Liver (tissue), 9 donors: ENCODE measurements around the gene KCTD5. TPM values are rescaled to one million over a fixed set of nuclear protein-coding genes. Genes with fewer than 3 reads are reported as not detected.

ENCODE experiments used
- DNase-seq: peaks from one replicate; pipeline ENCODE4 v3.0.0-alpha.2; 2017; ENCODE audit warnings: low spot score
- H3K27ac ChIP-seq, 2 donors: one replicate each; pipeline ENCODE4 v1.7.0; 2013; ENCODE audit warnings: inconsistent platforms in 2 of 2, low read length in 2 of 2, control low read depth in 1 of 2, low read depth in 1 of 2, mild to moderate bottlenecking in 1 of 2
- H3K27me3 ChIP-seq, 4 donors: one replicate each; pipeline versions ENCODE4 v1.6.1 to v1.7.0; 2013; ENCODE audit warnings: low read length in 3 of 4, inconsistent platforms in 1 of 4, mild to moderate bottlenecking in 1 of 4, moderate library complexity in 1 of 4; ENCODE audit not compliant: control insufficient read depth in 4 of 4, insufficient read depth in 4 of 4
- H3K36me3 ChIP-seq, 4 donors: one replicate each; pipeline versions ENCODE4 v1.6.1 to v1.7.0; 2013; ENCODE audit warnings: low read length in 3 of 4, mild to moderate bottlenecking in 3 of 4, low read depth in 1 of 4, moderate library complexity in 1 of 4; ENCODE audit not compliant: control insufficient read depth in 4 of 4, insufficient read depth in 3 of 4
- H3K4me1 ChIP-seq, 4 donors: one replicate each; pipeline versions ENCODE4 v1.6.1 to v1.7.0; 2013; ENCODE audit warnings: low read length in 3 of 4, mild to moderate bottlenecking in 3 of 4, moderate library complexity in 1 of 4; ENCODE audit not compliant: control insufficient read depth in 4 of 4, insufficient read depth in 4 of 4
- H3K4me3 ChIP-seq, 3 donors: one replicate each; pipeline versions ENCODE4 v1.6.1 to v1.7.0; 2013; ENCODE audit warnings: low read length in 3 of 3, control low read depth in 1 of 3, low read depth in 1 of 3, mild to moderate bottlenecking in 1 of 3
- H3K9ac ChIP-seq, 2 donors: one replicate each; pipeline ENCODE4 v1.7.0; 2013; ENCODE audit warnings: low read length in 2 of 2, mild to moderate bottlenecking in 2 of 2, moderate library complexity in 2 of 2, control low read depth in 1 of 2, low read depth in 1 of 2
- H3K9me3 ChIP-seq, 4 donors: one replicate each; pipeline versions ENCODE4 v1.6.1 to v1.7.0; 2013; ENCODE audit warnings: low read length in 3 of 4; ENCODE audit not compliant: control insufficient read depth in 4 of 4
- ATF3 ChIP-seq: IDR thresholded peaks from 2 replicates; pipeline ENCODE4 v1.6.1; 2016; ENCODE audit warnings: antibody characterized with exemption
- CTCF ChIP-seq: fragments of 150-350 bp; IDR thresholded peaks from 2 replicates; pipeline ENCODE4 v1.5.1; 2017; ENCODE audit warnings: improper control_type of control experiment, low read depth, low read length; ENCODE audit not compliant: missing input control
- FOXA2 ChIP-seq: IDR thresholded peaks from 2 replicates; pipeline ENCODE4 v1.6.1; 2016; ENCODE audit warnings: antibody characterized with exemption
- GABPA ChIP-seq, 2 donors: IDR thresholded peaks in 1 of 2; conservative IDR thresholded peaks in 1 of 2; 2 replicates each; pipeline ENCODE4 v1.6.1; 2016; ENCODE audit warnings: antibody characterized with exemption in 2 of 2, mild to moderate bottlenecking in 1 of 2, moderate library complexity in 1 of 2
- HNF4A ChIP-seq, 2 donors: conservative IDR thresholded peaks; 2 replicates each; pipeline ENCODE4 v1.6.1; 2016; ENCODE audit warnings: antibody characterized with exemption in 2 of 2, mild to moderate bottlenecking in 2 of 2
- HNF4G ChIP-seq: IDR thresholded peaks from 2 replicates; pipeline ENCODE4 v1.6.1; 2016; ENCODE audit warnings: antibody characterized with exemption
- MAX ChIP-seq: IDR thresholded peaks from 2 replicates; pipeline ENCODE4 v1.6.1; 2016; ENCODE audit warnings: antibody characterized with exemption
- NR2F2 ChIP-seq: IDR thresholded peaks from 2 replicates; pipeline ENCODE4 v1.6.1; 2016; ENCODE audit warnings: antibody characterized with exemption
- REST ChIP-seq: IDR thresholded peaks from 2 replicates; pipeline ENCODE4 v1.6.1; 2016; ENCODE audit warnings: antibody characterized with exemption, mild to moderate bottlenecking
- RXRA ChIP-seq, 2 donors: IDR thresholded peaks; 2 replicates each; pipeline ENCODE4 v1.6.1; 2017 to 2018; ENCODE audit warnings: antibody characterized with exemption in 2 of 2, mild to moderate bottlenecking in 1 of 2
- TAF1 ChIP-seq: conservative IDR thresholded peaks from 2 replicates; pipeline ENCODE4 v1.6.1; 2016; ENCODE audit warnings: antibody characterized with exemption, mild to moderate bottlenecking
- YY1 ChIP-seq: IDR thresholded peaks from 2 replicates; pipeline ENCODE4 v1.6.1; 2016; ENCODE audit warnings: antibody characterized with exemption, mild to moderate bottlenecking
- ZBTB33 ChIP-seq: IDR thresholded peaks from 2 replicates; pipeline ENCODE4 v1.6.1; 2016; ENCODE audit warnings: antibody characterized with exemption
- WGBS: extraction: QIAGEN DNeasy Blood & Tissue Kit; methylation state at CpG from one replicate; pipeline ENCODE4 v1.1.7; 2013; 5-methylcytosine and 5-hydroxymethylcytosine counted together
- polyA plus RNA-seq, 2 donors: library from polyadenylated mRNA; stranded (reverse) in 1 of 2; unstranded in 1 of 2; fragments of 200-250 nt in 1 of 2; fragments of >200 nt in 1 of 2; fragmentation: Nextera tagmentation in 1 of 2; extraction: Ambion mirVana in 1 of 2; gene quantifications; one replicate each; pipeline versions ENCODE4 v1.2.1 to v1.2.3, GENCODE V29; 2013 to 2015
- total RNA-seq, 2 donors: library from RNA; depleted of rRNA; stranded (reverse); fragments of >200 nt; gene quantifications; one replicate each; pipeline ENCODE4 v1.2.3, GENCODE V29; 2014
- donor health status: healthy.
- donor health status: healthy.
- donor health status: healthy.
- donor health status: healthy.
- donor health status: healthy.

Gene KCTD5
- total and polyA plus RNA-seq, 4 donors = 8.3 to 14.2 (median 11.5) TPM

GRCh38 chr16:2686912-2687507, 4.7 kb downstream of the KCTD5 start:
- H3K4me3 ChIP-seq = no peak overlapping the region
- TF ChIP-seq HNF4A (conservative IDR thresholded peaks at IDR 0.05) (no peak), FOXA2 (no peak), CTCF (no peak), REST (no peak), ATF3 (no peak), TAF1 (no peak), HNF4G (no peak), RXRA (IDR thresholded peaks at IDR 0.05) (no peak), GABPA (IDR thresholded peaks at IDR 0.05 in 1 of 2, conservative IDR thresholded peaks at IDR 0.05 in 1 of 2) (no peak), MAX (no peak), YY1 (no peak), ZBTB33 (no peak), NR2F2 (no peak)
- H3K36me3 ChIP-seq = peaks cover 0 to 9% (median 3%) of the 10 kb centered on the region in 4 donors
- no peaks in the 10 kb centered on the region for H3K9me3 ChIP-seq
- H3K27ac ChIP-seq = no peak overlapping the region
- no peak overlapping the region for H3K9ac ChIP-seq
- no peaks in the 10 kb centered on the region for H3K27me3 ChIP-seq
- 74% methylated on average over 20 of the region's 20 CpGs for WGBS
- no peak for DNase-seq
- peaks cover 0 to 17% (median 10%) of the 10 kb centered on the region in 4 donors for H3K4me1 ChIP-seq
